NB4 (cell line): ENCODE measurements around the gene TPRA1.

ENCODE experiments used
- DNase-seq: peaks from one replicate; pipeline ENCODE4 v3.0.0; 2010; ENCODE audit warnings: low read depth
- H3K4me3 ChIP-seq: one replicate; pipeline ENCODE4 v1.5.1; 2011; ENCODE audit warnings: mild to moderate bottlenecking, low read depth, low read length, moderate library complexity
- MYC ChIP-seq: IDR thresholded peaks from 2 replicates; pipeline ENCODE4 v1.6.1; 2011; ENCODE audit warnings: low read depth, low read length
- POLR2A ChIP-seq: IDR thresholded peaks from 2 replicates; pipeline ENCODE4 v1.6.1; 2011; ENCODE audit warnings: mild to moderate bottlenecking; ENCODE audit not compliant: insufficient read length; ENCODE audit errors: extremely low read depth
- TF ChIP-seq, protein P1 (sequence below): IDR thresholded peaks from one replicate; pipeline ENCODE4 v1.5.1; 2012; ENCODE audit warnings: low read depth, low read length
- TF ChIP-seq, protein P2 (sequence below): IDR thresholded peaks from 2 replicates; pipeline ENCODE4 v1.6.1; 2011; ENCODE audit warnings: low read depth, low read length

Gene TPRA1

DNA sequence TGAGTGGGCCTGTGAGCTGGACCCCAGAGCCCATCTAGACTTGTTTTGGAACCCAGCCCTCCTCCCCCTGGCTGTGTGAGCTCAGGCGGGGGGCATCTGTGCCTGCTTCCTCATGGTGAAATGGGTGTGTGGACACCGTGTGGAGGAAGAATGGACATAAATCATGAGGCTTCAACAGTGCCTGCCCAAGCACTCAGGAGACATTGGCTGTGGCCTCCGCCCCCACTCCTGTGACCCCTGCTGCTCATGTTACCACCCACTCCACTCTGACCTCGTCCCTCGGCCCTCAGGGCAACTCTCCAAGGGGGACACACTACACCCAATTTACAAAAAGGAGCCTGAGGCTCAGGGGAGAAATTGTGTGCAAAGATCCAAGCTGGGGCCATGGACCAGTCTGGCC, 16.6 kb downstream of the TPRA1 start:
- no peak for TF ChIP-seq MYC
- TF ChIP-seq, protein P1, sequence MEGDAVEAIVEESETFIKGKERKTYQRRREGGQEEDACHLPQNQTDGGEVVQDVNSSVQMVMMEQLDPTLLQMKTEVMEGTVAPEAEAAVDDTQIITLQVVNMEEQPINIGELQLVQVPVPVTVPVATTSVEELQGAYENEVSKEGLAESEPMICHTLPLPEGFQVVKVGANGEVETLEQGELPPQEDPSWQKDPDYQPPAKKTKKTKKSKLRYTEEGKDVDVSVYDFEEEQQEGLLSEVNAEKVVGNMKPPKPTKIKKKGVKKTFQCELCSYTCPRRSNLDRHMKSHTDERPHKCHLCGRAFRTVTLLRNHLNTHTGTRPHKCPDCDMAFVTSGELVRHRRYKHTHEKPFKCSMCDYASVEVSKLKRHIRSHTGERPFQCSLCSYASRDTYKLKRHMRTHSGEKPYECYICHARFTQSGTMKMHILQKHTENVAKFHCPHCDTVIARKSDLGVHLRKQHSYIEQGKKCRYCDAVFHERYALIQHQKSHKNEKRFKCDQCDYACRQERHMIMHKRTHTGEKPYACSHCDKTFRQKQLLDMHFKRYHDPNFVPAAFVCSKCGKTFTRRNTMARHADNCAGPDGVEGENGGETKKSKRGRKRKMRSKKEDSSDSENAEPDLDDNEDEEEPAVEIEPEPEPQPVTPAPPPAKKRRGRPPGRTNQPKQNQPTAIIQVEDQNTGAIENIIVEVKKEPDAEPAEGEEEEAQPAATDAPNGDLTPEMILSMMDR = no peak
- TF ChIP-seq, protein P2, sequence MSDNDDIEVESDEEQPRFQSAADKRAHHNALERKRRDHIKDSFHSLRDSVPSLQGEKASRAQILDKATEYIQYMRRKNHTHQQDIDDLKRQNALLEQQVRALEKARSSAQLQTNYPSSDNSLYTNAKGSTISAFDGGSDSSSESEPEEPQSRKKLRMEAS = no peak
- no peak for TF ChIP-seq POLR2A
- DNase-seq = no peak
- no peak overlapping the region for H3K4me3 ChIP-seq

DNA sequence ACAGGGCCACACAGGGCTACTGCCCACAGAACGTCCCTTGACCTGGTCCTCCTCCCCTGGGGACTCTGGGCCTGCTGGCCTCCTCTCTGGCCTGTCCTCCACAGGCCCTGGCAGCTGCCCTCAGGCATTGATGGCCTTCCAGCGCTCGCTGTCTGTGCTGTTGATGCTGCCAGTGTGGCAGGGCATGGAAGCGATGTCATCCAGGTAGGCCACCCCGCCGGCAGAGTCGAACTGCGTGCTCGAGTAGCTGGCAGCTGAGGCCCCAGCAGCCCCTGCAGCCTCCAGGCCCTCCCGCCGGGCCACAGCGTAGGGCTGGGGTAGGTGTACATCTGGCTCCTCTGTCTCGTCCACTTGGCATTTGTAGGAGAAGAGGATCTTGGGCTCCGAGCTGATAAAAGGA, 17.1 kb downstream of the TPRA1 start:
- DNase-seq = no peak
- H3K4me3 ChIP-seq = no peak overlapping the region
- TF ChIP-seq, protein P1 = no peak
- TF ChIP-seq POLR2A = no peak
- TF ChIP-seq, protein P2 = no peak
- TF ChIP-seq MYC = no peak

DNA sequence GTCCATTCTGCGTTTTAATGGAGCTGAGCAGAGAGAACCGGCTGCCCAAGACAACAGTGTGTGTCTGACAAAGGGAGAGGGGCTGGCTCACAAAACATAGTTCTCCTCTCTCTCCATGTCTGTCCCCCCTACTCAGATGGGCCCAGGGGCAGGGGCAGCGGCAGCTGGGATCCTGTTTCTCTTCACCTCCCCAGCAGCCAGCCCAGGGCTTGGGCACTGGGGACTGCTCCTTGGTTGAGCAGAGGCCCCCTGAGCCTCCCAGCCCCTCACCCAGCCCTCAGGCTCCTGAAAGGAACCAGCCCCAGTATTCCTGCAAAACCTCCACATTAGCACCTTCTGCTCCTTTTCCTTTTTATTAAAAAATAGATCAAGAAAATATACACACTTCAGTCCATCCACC, 17.8 kb downstream of the TPRA1 start:
- H3K4me3 ChIP-seq = no peak overlapping the region
- TF ChIP-seq MYC = no peak
- TF ChIP-seq, protein P2 = no peak
- TF ChIP-seq POLR2A = no peak
- TF ChIP-seq, protein P1 = no peak
- DNase-seq = no peak

DNA sequence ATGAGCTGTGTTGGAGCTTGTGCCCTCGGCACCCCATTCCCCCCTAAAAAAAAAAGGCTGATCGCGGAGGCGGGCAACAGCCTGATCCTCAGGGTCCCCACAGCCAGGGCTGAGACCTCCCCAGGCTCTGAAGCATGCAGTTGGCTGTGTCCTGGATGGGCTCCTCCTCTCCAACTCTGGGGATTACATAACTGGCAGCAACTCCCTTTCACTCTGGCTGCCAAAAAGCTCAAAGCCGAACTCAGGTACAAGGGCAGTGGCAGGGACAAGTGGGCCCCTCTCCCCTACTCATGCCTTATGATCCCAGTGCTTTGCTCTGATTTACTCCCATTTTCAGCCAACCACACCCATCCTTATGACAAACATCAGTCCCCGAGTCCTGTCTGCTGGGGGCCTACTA, 18.3 kb downstream of the TPRA1 start:
- no peak overlapping the region for H3K4me3 ChIP-seq
- TF ChIP-seq, protein P1 = no peak
- TF ChIP-seq POLR2A (no peak), MYC (no peak)
- TF ChIP-seq, protein P2 = no peak
- DNase-seq = no peak

DNA sequence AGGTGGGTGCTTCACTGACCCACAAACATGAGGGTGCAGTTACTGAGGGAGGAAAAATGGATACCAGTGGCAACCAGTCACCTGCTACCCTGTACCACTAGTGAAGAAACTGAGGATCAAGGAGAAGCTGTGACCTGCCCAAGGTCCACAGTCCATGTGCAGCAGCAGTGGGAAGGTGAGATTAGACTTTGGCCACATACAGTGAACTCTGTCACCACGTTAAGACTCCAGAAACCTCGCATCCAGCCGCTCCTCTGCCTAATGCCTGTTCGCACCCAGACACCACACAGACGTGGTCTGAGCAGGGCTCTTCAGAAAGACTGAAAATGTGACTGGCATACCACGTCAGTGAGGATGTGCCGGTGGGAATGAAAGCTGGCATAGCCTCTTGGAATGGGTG, 20.0 kb downstream of the TPRA1 start:
- TF ChIP-seq MYC (no peak), POLR2A (no peak)
- TF ChIP-seq, protein P1 = no peak
- TF ChIP-seq, protein P2 = no peak
- no peak for DNase-seq
- H3K4me3 ChIP-seq = no peak overlapping the region

DNA sequence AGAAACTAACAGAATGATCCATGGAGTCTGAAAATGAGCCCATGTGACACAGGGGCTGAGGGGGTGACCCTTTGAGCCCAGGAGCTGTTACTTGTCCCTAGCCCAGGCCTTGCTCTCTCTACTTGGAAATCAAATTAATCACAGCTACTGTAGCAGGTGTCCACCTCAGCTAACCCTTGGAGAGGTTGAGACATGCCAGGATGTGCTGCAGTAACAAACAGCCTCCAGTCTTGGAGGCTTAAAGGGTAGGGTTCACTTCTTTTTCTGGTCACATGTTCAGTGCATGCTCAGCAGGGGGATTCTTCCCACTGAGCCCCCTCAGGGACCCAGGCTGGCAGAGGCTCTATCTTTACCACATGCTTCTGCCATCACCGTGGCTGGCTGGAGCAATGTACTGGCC, 21.4 kb downstream of the TPRA1 start:
- H3K4me3 ChIP-seq = no peak overlapping the region
- TF ChIP-seq POLR2A (no peak), MYC (no peak)
- TF ChIP-seq, protein P1 = no peak
- TF ChIP-seq, protein P2 = no peak
- DNase-seq = no peak
